Cardiac muscle cell (in vitro differentiated cells and primary cell): ENCODE measurements around the gene SVOP. TPM values are rescaled to one million over a fixed set of nuclear protein-coding genes. Genes with fewer than 3 reads are reported as not detected.

ENCODE experiments used
- DNase-seq, 2 donors: peaks; one replicate each; pipeline versions ENCODE4 v3.0.0 to v3.0.0-alpha.2; 2010 to 2017; ENCODE audit warnings: low read depth in 1 of 2, low spot score in 1 of 2
- H3K27ac ChIP-seq: fragments of 200-600 bp; sonication (generic); 2 replicates; pipeline ENCODE4 v1.5.1; 2016
- H3K27me3 ChIP-seq: fragments of 200-600 bp; sonication (generic); 2 replicates; pipeline ENCODE4 v1.6.0; 2016; ENCODE audit warnings: control low read depth
- H3K36me3 ChIP-seq: fragments of 200-600 bp; sonication (generic); 2 replicates; pipeline ENCODE4 v1.5.1; 2016; ENCODE audit warnings: control low read depth
- H3K4me1 ChIP-seq: fragments of 200-600 bp; sonication (generic); 2 replicates; pipeline ENCODE4 v1.8.1; 2017; ENCODE audit warnings: low read depth, mild to moderate bottlenecking, mixed run types
- H3K4me3 ChIP-seq: fragments of 200-600 bp; sonication (generic); 2 replicates; pipeline ENCODE4 v1.5.1; 2016; ENCODE audit warnings: mild to moderate bottlenecking
- H3K9me3 ChIP-seq: fragments of 200-600 bp; sonication (generic); 2 replicates; pipeline ENCODE4 v1.5.1; 2017; ENCODE audit warnings: low read depth, mild to moderate bottlenecking, control low read depth
- polyA plus RNA-seq: library from polyadenylated mRNA; unstranded; fragments of >200 nt; fragmentation: Nextera tagmentation; extraction: Ambion mirVana; gene quantifications from 2 replicates; pipeline ENCODE4 v1.2.1, GENCODE V29; 2016
- total RNA-seq: library from RNA; depleted of rRNA; stranded (reverse); fragments of >200 nt; gene quantifications from 2 replicates; pipeline ENCODE4 v1.2.3, GENCODE V29; 2016
- TF ChIP-seq, protein P1 (sequence below): IDR thresholded peaks from 2 replicates; pipeline ENCODE4 v1.5.1; 2012; ENCODE audit warnings: low read depth, mild to moderate bottlenecking, low read length

Gene SVOP
- total and polyA plus RNA-seq, 2 experiments from 2014 or later = not detected

- TF ChIP-seq, protein P1, sequence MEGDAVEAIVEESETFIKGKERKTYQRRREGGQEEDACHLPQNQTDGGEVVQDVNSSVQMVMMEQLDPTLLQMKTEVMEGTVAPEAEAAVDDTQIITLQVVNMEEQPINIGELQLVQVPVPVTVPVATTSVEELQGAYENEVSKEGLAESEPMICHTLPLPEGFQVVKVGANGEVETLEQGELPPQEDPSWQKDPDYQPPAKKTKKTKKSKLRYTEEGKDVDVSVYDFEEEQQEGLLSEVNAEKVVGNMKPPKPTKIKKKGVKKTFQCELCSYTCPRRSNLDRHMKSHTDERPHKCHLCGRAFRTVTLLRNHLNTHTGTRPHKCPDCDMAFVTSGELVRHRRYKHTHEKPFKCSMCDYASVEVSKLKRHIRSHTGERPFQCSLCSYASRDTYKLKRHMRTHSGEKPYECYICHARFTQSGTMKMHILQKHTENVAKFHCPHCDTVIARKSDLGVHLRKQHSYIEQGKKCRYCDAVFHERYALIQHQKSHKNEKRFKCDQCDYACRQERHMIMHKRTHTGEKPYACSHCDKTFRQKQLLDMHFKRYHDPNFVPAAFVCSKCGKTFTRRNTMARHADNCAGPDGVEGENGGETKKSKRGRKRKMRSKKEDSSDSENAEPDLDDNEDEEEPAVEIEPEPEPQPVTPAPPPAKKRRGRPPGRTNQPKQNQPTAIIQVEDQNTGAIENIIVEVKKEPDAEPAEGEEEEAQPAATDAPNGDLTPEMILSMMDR = no peak
- DNase-seq = no peak
- no peak overlapping the region for H3K4me3 ChIP-seq
- no peak overlapping the region for H3K27ac ChIP-seq
- no peaks in the 10 kb centered on the region for H3K4me1 ChIP-seq
- no peaks in the 10 kb centered on the region for H3K27me3 ChIP-seq
- H3K36me3 ChIP-seq = no peaks in the 10 kb centered on the region
- H3K9me3 ChIP-seq = no peaks in the 10 kb centered on the region
Measured at GRCh38 chr12:108935159-108935763, 85.6 kb downstream of the SVOP start.

DNA sequence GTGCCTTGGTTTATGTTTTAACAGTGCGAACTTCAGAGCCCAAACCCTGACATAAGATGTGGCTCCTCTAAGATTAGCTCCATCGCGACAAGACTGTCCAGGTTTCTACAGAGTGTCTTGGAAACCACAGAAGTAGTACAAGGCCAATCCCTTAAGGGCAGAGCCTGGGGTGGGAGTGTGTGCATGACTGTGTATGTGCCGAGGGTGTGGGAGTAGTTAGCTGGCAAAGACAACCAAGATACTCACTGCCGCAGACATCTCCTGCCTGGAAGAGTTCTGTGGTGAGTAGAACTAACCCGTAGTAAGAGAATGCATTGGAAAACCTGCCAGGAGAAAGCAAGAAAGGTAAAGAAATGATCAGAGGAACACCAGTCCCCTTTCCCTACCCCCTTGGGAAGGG, 86.9 kb downstream of the SVOP start:
- Histone ChIP-seq H3K27ac (no peak overlapping the region), H3K4me3 (no peak overlapping the region), H3K4me1 (no peaks in the 10 kb centered on the region), H3K27me3 (no peaks in the 10 kb centered on the region), H3K9me3 (no peaks in the 10 kb centered on the region), H3K36me3 (no peaks in the 10 kb centered on the region)
- peak in 1 of 2 donors; percentile 41 for DNase-seq
- TF ChIP-seq, protein P1 = no peak

- no peak overlapping the region for H3K4me3 ChIP-seq
- H3K27ac ChIP-seq = no peak overlapping the region
- no peaks in the 10 kb centered on the region for H3K9me3 ChIP-seq
- DNase-seq = no peak
- TF ChIP-seq, protein P1 = no peak
- no peaks in the 10 kb centered on the region for H3K4me1 ChIP-seq
- no peaks in the 10 kb centered on the region for H3K36me3 ChIP-seq
- no peaks in the 10 kb centered on the region for H3K27me3 ChIP-seq
Measured at GRCh38 chr12:108930756-108931155, 90.1 kb downstream of the SVOP start.

DNA sequence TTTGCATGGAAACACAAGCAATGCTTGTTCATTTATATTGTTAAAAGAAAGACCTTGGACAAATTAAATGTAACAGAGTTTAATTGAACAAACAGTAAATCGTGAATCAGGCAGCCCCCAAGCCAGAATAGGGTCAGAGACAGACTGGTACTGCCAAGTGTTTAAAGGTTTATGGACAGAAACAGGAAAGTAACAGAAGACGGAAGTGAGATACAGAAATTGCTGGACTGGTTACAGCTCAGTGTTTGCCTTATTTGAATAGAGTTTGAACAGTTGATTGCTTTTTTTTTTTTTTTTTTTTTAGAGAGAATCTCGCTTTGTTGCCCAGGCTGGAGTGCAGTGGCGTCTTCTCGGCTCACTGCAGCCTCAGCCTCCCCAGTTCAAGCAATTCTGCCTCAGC, 90.7 kb downstream of the SVOP start:
- no peaks in the 10 kb centered on the region for H3K4me1 ChIP-seq
- no peak overlapping the region for H3K4me3 ChIP-seq
- TF ChIP-seq, protein P1 = no peak
- no peak overlapping the region for H3K27ac ChIP-seq
- no peaks in the 10 kb centered on the region for H3K27me3 ChIP-seq
- no peaks in the 10 kb centered on the region for H3K9me3 ChIP-seq
- no peaks in the 10 kb centered on the region for H3K36me3 ChIP-seq
- DNase-seq = no peak

DNA sequence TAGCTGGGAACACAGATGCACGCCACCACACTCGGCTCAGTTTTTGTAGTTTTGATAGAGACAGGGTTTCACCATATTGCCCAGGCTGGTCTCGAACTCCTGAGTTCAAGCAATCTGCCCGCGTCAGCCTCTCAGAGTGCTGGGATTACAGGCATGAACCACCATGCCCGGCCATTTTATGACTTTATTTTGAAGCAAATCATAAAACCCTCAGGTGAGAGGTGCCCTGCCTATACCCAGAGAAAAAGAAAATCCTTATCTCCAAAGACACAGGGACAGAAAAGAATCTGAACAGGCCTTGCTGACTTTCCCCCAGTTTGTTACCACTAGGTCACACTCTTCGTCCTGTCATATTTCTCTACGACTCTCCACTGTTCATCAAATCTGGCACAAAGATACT, 92.2 kb downstream of the SVOP start:
- no peaks in the 10 kb centered on the region for H3K4me1 ChIP-seq
- TF ChIP-seq, protein P1 = no peak
- H3K4me3 ChIP-seq = no peak overlapping the region
- no peak overlapping the region for H3K27ac ChIP-seq
- H3K36me3 ChIP-seq = no peaks in the 10 kb centered on the region
- no peaks in the 10 kb centered on the region for H3K9me3 ChIP-seq
- no peak for DNase-seq
- no peaks in the 10 kb centered on the region for H3K27me3 ChIP-seq
